Ascending aorta (tissue), 2 donors: ENCODE measurements around the gene LAPTM4A. TPM values are rescaled to one million over a fixed set of nuclear protein-coding genes. Genes with fewer than 3 reads are reported as not detected.

Experiments used
- DNase-seq, 2 donors: peaks; one replicate each; pipeline ENCODE4 v3.0.0-alpha.2; 2019; ENCODE audit warnings: low spot score in 2 of 2
- H3K27ac ChIP-seq, 2 donors: fragments of 200-600 bp; sonication (generic); one replicate each; pipeline ENCODE4 v1.5.1; 2016 to 2017; ENCODE audit warnings: mild to moderate bottlenecking in 1 of 2
- H3K27me3 ChIP-seq: fragments of 200-600 bp; sonication (generic); one replicate; pipeline ENCODE4 v1.5.1; 2017
- H3K36me3 ChIP-seq, 2 donors: fragments of 200-600 bp; sonication (generic); one replicate each; pipeline ENCODE4 v1.5.1; 2016
- H3K4me1 ChIP-seq, 2 donors: fragments of 200-600 bp; sonication (generic); one replicate each; pipeline ENCODE4 v1.5.1; 2016 to 2017; ENCODE audit warnings: mild to moderate bottlenecking in 1 of 2
- H3K4me3 ChIP-seq, 2 donors: fragments of 200-600 bp; sonication (generic); one replicate each; pipeline ENCODE4 v1.5.1; 2016 to 2017; ENCODE audit warnings: mild to moderate bottlenecking in 1 of 2
- H3K9me3 ChIP-seq, 2 donors: fragments of 200-600 bp; sonication (generic); one replicate each; pipeline ENCODE4 v1.5.1; 2016
- CTCF ChIP-seq, 3 experiments: fragments of 200-600 bp in 2 of 3; fragments of 450-650 bp in 1 of 3; sonication (generic) in 2 of 3; IDR thresholded peaks; one replicate each; pipeline ENCODE4 v1.5.1; 2016 to 2019; ENCODE audit warnings: antibody characterized with exemption in 3 of 3, mild to moderate bottlenecking in 1 of 3, moderate library complexity in 1 of 3
- intact Hi-C: fragments of 100-400 bp; cut with DNase I; formaldehyde crosslinking; loops from one replicate; pipeline ENCODE4 v1.15.1; 2023
- total RNA-seq: library from RNA; depleted of rRNA; stranded (reverse); fragments of >200 nt; gene quantifications from one replicate; pipeline ENCODE4 v1.1.0, GENCODE V29; 2016

LAPTM4A gene
- 95.6 TPM for total RNA-seq

- Histone ChIP-seq H3K4me3 (peak within 1 kb of the TSS; percentile 73 to 81), H3K27ac (peak within 1 kb of the TSS; percentile 96), H3K4me1 (peaks cover 0 to 21% of the 10 kb centered on the region in 2 donors), H3K36me3 (no peaks in the 10 kb centered on the region), H3K9me3 (no peaks in the 10 kb centered on the region), H3K27me3 (no peaks in the 10 kb centered on the region)
- intact Hi-C loops = loop anchor here (1.0 to 10.0 kb wide), 6 partner anchors 12 to 697 kb away; partner anchors contain the start of genes OSR1 and TTC32
- TF ChIP-seq CTCF (IDR thresholded peaks at IDR 0.05) = no peak
- DNase-seq = peak; percentile 97 to 100
These were observed at the start of gene LAPTM4A for GRCh38 chr2:20051532-20052228. LAPTM4A (minus strand) TSS chr2:20051628; CDS start chr2:20051520, 108 bp downstream.

GRCh38 chr2:20100711-20101110 lies 49.3 kb upstream of the LAPTM4A start:
- TF ChIP-seq CTCF (IDR thresholded peaks at IDR 0.05) = no peak
- Histone ChIP-seq H3K4me1 (no peaks in the 10 kb centered on the region), H3K4me3 (no peak overlapping the region), H3K27ac (no peak overlapping the region), H3K27me3 (no peaks in the 10 kb centered on the region), H3K36me3 (no peaks in the 10 kb centered on the region), H3K9me3 (no peaks in the 10 kb centered on the region)
- no peak for DNase-seq
- intact Hi-C loops = no loop called here

GRCh38 chr2:20099780-20100179 lies 48.4 kb upstream of the LAPTM4A start:
- intact Hi-C loops = loop anchor here (5.0 kb wide), 1 partner anchor 47 kb away; the partner anchor contains the start of gene LAPTM4A
- no peak for DNase-seq
- H3K36me3 ChIP-seq = no peaks in the 10 kb centered on the region
- TF ChIP-seq CTCF (IDR thresholded peaks at IDR 0.05) = no peak
- H3K9me3 ChIP-seq = no peaks in the 10 kb centered on the region
- H3K27me3 ChIP-seq = no peaks in the 10 kb centered on the region
- H3K4me1 ChIP-seq = no peaks in the 10 kb centered on the region
- H3K27ac ChIP-seq = no peak overlapping the region
- H3K4me3 ChIP-seq = no peak overlapping the region

- H3K27ac ChIP-seq = no peak overlapping the region
- H3K27me3 ChIP-seq = no peaks in the 10 kb centered on the region
- peak in 1 of 2 donors; percentile 90 for DNase-seq
- H3K4me1 ChIP-seq = no peaks in the 10 kb centered on the region
- H3K9me3 ChIP-seq = no peaks in the 10 kb centered on the region
- H3K4me3 ChIP-seq = no peak overlapping the region
- no peaks in the 10 kb centered on the region for H3K36me3 ChIP-seq
- intact Hi-C loops = loop anchor here (1.0 to 5.0 kb wide), 3 partner anchors 46 to 143 kb away; partner anchors contain the start of gene LAPTM4A
- peak; percentile 87 to 94 (median 87) for TF ChIP-seq CTCF (IDR thresholded peaks at IDR 0.05)
These were observed 46.7 kb upstream of the LAPTM4A start for GRCh38 chr2:20097889-20098714.

GRCh38 chr2:20095469-20095868 lies 44.0 kb upstream of the LAPTM4A start:
- Histone ChIP-seq H3K36me3 (no peaks in the 10 kb centered on the region), H3K27me3 (no peaks in the 10 kb centered on the region), H3K27ac (no peak overlapping the region), H3K4me3 (no peak overlapping the region), H3K4me1 (no peaks in the 10 kb centered on the region), H3K9me3 (no peaks in the 10 kb centered on the region)
- no peak for DNase-seq
- intact Hi-C loops = loop anchor here (5.0 kb wide), 1 partner anchor 43 kb away; the partner anchor contains the start of gene LAPTM4A
- no peak for TF ChIP-seq CTCF (IDR thresholded peaks at IDR 0.05)
